ENCODE data around the gene DDR2.
A peak's percentile ranks its signal among the peaks of the same experiment; 100 is the strongest.
"Not testable (repeated sequence)": the region's sequence is repeated elsewhere in the genome, so short reads cannot be mapped to it uniquely, and the experiment has no call there.

The DDR2 gene

DNA sequence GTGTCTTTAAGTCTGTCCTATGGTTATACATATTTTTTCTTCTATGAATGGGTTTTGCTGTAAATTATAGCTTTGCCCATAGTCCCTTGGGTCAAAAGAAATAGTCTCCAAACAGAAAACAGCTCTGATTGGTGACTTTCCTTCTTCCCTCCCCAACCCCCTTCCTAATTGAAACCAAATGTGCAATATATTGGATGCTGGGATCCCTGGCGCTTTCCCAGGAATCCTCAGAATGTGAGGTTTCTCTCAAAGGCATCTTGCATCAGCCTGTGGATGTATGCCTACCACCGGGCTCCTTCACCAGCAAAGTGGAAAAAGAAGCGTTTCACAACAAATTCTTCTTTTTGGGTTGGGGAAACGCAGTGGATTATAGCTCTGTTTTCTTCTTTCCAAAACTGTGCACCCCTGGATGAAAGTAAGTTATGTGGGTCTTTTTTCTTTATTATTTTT, at the start of gene DDR2:
Gene DDR2 (plus strand): TSS at position 248 of the 450 bp plus-strand sequence. CDS start 86,600 bp downstream, outside the sequence.
- no peak for DNase-seq

DNA sequence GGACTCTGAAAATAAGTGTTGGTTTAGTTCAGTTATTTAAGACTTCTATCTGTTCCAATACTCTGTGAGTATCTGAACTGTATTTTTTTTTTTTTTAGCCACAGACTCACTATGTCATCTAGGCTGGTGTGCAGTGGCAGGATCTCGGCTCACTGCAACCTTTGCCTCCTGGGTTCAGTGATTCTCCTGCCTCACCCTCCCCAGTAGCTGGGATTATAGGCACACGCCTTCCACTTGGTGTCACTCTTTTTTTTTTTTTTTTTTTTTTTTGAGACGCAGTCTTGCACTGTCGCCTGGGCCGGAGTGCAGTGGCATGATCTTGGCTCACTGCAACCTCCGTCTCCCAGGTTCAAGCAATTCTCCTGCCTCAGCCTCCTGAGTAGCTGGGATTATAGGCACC, 49.4 kb upstream of the DDR2 start:
- not testable (repeated sequence) for DNase-seq

DNA sequence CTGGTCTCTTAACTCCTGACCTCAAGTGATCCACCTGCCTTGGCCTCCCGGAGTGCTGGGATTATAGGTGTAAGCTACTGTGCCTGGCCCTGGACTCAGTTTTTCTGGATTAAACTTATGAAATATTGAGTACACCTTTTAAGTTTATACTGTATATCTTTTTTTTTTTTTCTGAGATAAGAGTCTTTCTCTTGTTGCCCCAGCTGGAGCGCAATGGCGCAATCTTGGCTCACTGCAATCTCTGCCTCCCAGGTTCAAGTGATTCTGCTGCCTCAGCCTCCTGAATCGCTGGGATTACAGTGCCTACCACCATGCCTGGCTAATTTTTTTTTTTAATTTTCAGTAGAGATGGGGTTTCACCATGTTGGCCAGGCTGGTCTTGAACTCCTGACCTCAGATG, 47.2 kb upstream of the DDR2 start:
- not testable (repeated sequence) for DNase-seq

DNA sequence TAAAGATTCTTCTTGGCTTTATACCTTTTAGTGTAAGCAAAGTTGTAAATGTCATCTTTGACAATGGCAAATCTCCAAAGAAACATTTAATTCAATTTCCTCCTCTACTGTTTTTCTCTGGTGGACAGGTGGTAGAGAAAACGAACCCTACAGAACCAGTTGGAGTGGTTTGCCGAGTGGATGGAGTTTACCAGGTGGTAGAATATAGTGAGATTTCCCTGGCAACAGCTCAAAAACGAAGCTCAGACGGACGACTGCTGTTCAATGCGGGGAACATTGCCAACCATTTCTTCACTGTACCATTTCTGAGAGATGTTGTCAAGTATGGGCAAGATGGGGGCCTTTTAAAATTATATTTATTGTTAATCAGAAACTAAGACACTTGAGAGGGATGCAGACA, 44.9 kb upstream of the DDR2 start:
- DNase-seq = peak; percentile 48

DNA sequence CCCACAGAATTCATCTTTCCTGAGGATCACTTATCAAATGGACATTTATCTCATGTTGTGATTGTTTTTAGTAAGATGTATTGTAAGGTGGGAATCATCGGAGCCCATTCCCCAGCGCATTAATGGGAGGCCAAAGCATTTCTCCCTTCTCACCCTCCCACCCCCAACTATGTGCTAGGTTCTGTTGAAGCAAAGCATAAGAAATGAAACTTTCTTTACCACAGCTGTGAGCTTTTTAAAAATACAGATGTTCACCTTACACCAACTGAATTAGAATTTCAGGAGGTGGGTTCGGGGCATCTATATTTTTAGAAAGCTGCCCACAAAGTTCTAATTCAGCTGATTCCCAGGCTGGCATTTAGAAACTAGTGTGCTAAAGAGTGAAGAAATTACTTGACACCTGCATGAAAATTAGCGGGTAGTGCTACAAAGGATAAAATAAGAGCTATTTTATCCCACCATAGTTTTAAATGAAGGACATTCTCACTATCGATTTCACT, 44.5 kb upstream of the DDR2 start:
- no peak for DNase-seq

DNA sequence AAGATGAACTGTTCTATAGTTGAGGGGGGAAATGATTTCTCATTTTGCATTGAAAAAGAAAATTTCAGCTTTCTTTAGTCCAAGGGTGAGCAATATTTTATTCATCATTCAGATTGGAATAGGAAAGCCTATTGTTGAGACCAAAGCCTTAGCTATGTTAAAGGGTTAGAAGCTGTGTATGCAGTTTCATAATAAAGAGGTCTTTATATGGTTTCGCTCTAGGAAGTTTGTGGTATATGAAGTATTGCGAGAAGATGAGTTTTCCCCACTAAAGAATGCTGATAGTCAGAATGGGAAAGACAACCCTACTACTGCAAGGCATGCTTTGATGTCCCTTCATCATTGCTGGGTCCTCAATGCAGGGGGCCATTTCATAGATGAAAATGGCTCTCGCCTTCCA, 42.2 kb upstream of the DDR2 start:
- no peak for DNase-seq

DNA sequence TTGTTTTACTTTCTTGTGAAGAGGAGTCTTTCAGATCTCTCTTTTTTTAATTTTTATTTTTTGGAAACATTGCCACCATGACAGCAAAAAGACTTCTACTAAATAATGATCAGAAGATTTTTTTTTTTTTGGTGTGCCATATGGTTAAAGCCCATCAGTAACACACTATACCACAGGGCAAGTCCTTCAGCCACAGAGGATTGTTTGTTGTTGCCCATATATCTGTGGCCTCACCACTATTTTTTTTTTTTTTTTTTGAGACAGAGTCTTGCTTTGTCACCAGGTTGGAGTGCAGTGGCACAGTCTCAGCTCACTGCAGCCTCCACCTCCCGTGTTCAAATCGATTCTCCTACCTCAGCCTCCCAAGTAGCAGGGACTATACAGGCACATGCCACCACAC, 41.6 kb upstream of the DDR2 start:
- DNase-seq = no peak

DNA sequence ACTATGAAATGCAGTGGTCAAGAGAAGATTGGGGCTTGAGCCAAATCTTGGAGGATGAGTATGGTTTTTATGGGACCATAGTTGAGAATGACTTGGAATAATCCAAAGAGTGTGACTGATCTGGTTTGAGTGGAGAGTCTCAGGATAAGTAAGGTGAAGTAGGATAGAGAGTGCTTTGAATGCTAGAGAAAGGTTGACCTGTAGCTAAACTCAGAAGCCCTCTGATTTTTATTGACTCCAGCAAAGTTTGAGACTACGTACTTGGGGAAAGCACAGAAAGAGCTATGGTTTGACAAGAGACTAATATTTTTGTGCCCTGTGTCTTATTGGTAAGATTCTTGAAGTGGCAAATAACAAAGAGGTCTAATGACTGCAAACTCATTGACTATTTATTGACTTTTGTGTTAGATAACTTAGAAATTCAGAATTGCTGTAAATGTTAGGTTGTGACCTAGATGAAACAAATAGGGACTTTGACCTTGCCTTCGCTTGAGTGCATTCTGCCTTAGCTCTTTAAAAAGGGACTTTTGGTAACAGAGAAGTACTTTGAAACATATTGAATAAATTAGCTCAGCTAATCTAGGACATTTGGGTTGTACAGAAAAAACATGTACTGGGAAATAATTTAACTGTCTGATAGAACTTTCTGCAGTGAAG, 35.6 kb upstream of the DDR2 start:
- no peak for DNase-seq

DNA sequence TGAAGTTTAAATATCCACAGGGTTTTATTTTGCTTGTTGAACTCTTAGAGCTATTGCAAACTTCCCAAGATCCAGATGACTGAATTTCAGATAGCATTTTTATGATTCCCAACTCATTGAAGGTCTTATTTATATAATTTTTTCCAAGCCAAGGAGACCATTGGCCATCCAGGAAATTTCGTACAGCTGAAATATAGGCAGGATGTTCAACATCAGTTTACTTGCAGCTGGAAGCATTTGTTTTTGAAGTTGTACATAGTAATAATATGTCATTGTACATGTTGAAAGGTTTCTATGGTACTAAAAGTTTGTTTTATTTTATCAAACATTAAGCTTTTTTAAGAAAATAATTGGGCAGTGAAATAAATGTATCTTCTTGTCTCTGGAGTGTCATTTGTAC, 32.8 kb upstream of the DDR2 start:
- no peak for DNase-seq

DNA sequence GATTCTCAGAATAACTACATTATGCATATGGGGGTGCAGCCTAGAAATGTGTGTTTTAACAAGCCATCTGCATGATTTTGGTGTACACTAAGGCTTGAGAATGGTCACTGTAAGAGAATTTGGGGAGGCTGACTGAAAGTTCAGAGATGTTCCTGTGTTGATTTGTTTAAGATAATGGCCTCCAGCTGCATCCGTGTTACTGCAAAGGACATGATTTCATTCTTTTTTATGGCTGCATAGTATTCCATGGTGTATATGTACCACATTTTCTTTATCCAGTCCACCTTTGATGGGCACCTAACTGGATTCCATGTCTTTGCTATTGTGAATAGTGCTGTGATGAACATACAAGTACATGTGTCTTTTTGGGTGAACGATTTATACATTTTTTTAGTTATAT, 29.1 kb upstream of the DDR2 start:
- not testable (repeated sequence) for DNase-seq

DNA sequence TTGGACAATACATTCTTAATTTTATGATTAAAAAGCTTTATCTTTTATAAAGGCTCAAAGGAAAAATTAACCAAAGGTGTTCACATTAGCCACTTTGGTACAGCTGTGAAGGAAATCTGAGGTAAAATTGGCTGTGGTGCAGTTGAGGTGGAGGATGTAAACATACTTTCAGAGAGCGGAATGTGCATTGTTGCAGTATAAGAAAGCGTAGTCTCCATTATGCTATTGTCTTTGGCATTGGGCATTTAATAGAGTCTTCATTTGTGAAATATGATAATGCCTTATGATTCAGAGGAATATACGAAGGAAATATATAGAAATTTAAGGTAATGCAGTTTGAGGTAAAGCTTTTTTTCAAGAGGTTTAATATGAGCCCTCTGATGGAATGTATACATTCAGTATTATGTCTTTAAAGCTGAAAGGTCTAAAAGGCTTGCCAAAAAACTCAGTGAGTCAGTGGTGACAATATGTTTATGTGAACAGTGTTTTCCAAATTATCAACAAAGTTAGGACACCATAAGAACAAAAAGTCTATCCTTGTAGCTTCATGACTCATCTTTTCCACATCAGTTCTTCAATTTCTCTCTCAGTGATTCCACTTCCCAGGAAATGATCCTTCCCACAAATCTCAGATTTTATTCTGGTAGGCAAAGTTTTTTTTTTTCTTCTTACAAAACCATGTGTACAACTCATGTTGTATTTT, 26.9 kb upstream of the DDR2 start:
- DNase-seq = no peak

DNA sequence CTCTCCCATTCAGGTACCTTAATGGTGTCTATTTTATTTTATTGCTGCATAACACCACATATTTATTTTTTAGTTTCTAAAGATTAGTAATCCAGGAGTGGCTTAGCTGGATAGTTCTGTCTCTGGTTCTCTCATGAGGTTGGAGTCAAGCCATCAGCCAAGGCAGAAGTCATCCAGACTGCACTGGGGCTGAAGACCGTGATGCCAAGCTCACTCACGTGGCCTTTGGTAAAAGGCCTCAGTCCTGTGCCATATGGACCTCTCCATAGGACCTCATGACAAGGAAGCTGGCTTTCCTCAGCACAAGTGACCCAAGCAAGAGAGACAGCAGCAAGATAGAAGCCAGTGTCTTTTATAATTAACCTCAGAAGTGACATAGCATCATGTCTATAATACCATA, 23.0 kb upstream of the DDR2 start:
- no peak for DNase-seq

DNA sequence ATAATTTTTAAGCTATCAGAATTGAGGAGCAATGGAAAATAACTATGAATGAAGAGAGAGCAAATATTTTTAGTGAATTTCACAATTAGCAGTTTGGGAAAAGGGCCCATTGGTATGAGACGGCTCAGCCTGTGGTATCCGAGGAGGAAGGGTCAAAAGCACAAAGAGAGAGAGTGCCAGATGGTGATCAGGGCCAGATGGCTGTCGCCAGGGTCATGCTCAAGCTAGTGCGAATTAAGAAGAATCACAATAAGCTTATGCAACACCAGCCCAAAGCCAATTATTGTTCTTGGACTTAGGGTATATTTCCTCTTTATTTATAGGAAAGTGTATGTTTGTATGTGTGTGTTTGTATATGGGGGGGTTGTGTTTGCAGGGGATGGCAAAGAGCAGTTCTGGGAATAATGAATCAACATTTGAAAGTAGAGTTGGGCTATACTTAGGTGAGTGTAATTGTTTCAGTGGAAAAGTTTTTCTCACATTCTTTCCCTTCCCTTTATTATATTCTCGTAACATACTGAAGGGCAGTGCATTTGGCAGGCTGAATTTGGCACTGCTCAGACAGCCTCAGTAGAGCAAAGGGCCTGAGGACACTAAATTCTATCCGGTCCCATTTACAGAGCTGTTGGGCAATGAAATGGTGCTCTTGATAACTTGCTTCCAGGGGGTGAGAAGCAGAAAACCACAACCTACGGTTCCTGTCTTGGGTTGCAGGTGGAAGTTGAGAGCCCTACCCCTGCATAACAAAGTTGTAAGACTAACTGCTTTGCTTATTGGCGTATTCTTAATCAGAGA, 19.5 kb upstream of the DDR2 start:
- DNase-seq = no peak

DNA sequence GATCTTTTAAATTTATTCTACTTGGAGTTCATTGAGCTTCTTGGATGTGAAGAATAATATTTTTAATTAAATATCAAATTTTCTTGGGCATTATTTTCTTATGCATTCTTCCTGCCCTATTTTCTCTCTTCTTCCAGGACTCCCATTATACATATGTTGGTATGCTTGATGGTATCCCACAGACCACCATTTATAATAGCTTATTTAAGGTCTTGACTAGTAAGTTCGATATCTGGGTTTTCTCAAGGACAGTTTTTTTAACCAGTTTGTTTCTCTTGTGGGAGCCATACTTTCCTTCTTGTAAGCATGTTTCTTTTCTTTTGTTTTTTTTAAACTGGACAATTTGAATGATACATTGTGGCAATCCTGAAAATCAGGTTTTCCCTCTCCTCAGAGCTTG, 15.4 kb upstream of the DDR2 start:
- no peak for DNase-seq

DNA sequence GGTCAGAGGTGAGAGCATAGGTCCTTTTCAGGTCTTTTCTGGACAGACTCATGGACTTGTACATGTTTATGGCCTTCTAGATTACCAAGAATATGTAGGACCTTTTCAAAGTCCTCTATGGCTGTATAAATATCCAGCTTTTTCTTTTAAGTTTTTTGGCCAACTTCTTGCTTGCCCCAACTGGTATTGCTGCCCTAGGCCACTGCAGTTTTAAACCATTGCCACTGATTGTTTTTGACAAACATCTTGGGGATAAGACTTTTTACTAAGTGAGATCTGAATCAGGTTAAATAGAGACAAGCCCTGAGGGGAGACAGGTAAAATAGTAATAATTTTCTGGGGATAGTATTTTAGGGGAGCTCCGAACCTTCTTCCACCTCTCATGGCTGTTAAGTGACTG, 14.8 kb upstream of the DDR2 start:
- no peak for DNase-seq

DNA sequence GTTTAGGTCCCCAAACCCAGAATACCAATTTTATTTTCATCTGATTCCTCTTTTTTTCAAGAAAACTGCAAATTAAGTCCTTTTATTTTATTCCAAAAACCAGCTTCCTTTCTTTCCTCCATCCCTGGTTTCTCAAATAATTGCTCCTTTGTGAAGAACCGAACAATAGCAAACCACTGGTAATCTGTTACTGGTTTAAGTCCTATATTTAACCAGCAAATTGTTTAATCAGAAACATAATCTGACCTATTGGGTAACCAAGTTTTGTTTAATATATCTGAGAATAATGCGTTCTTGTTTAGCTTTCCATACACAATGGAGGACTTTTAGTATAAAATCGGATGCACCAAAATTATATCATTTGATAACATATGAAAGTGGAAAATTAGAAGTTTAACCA, 13.2 kb upstream of the DDR2 start:
- no peak for DNase-seq

DNA sequence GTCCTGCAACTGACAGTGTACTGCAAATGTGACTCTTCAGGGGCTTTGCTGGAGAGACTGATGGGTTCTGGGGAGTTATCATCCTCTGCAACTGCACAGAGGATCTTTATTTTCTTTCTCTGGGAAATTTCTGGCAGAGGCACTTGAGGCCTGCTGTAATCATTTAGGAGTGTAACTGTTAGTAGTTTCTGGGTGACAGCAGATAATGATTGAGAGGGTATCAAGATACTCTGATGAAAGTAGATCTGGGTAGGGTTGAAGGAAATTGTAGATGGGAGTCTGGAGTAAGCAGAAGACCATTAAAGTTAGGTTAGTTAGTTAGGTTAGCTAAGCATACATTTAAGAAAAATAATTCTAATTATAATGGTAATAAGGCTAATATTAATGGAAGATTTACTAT, 11.0 kb upstream of the DDR2 start:
- DNase-seq = no peak

DNA sequence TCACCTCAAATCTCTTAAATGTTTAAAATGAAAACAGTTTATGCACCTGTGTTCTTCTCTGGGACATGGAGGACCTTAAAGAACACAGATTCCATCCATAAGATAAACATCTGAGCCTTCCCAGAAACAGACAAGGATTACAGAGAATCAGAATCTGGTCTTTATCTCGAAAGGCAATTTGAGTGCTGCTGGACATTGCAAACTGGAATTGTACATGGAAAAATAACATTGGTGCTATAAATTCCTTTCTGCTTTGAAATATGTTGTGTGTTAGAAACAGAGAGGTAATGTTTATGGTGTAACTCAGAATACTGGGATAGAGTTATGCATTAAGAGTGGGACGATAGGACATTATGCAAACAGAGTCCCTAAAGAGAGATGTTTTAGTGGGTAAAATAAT, 6.6 kb upstream of the DDR2 start:
- DNase-seq = no peak

DNA sequence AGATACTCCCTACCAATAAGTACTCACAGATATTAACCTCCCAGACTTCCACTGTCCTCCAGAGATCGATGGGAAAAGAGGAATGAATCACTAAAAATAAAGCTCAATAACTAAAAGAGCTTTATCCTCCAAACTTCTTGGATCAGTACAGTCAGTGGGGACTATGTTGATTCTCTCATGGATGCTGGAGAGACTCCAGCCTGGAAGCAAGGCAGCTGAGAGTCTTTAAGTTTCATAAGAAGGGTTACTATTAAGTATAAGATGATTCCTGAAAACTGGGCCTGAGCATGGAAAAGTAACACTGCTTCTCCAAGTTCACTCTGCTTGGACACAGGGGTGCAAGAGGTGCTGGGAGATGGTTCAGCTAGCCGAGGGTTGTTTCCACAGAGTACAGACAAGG, 6.2 kb upstream of the DDR2 start:
- DNase-seq = no peak

DNA sequence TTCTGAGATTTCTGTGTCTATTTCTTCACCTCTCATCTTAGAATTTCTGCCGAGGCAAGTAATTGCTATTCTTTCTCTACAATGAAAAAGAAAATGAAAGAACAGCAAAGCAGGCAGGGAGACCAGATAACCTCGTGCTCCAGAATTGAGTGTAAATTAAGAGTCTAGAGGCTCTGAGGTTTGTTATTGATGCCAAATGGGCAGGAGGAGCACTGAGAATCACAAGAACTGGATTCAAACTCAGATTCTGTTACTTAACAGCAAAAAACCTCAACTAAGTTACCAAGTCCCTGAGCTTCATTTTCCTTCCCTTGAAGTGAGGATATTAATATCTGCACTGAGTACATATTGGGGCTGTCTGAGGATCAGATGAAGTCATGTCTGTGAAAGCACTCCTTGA, 5.5 kb upstream of the DDR2 start:
- DNase-seq = no peak

DNA sequence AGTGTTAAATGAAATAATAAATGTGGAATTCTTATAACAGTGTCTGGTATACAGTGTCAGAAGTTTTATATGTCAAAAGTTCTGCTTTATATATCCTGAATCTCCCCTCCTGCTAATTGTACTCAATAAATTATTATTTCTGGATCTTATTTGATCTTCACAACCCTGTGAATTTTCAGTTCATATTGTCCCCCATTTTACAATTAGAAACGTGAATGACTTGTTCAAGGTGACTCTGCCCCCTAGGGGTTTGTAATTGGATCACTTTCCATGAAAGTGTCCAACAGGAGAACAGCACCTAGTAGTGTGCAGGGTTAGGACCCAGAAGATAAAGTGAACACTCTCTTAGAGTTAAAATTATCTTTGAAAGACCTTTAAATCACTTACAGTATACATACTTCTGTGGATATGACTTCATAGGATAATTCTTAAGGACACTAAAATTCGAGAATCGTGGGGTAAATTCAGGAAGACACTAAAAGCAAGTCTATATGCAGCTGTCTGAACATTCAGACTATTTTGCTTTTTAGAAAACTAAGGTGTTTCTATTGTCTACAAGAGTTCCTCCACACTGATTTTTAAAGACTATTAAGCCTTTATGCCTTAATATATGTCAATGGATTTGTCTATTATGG, 4.5 kb upstream of the DDR2 start:
- DNase-seq = peak; percentile 34

DNA sequence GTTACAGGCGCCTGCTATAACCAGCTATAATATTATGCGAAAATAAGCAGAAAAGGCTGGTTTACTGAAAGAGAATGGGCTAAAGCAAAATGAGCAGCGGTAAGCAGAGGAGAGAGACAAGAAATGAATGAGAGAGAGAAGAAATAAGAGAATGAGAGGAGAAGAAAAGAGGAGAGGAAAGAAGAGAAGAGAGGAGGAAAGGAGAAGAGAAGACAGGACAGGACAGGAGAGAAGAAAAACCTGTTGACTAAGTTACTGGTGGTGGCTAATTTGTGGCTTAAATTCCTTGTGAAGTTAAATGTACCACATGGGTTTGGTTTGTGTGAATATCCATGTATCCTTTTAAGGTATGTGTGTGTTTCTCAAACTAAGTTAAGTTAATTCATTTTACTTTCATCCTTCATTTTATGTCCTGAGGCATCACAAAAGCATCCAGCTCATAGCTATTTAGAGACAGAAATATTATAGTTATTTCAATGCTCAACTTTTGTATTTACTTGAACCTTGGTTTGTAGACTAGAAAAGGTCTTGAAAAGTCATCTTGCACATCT, 3.1 kb upstream of the DDR2 start:
- DNase-seq = no peak

DNA sequence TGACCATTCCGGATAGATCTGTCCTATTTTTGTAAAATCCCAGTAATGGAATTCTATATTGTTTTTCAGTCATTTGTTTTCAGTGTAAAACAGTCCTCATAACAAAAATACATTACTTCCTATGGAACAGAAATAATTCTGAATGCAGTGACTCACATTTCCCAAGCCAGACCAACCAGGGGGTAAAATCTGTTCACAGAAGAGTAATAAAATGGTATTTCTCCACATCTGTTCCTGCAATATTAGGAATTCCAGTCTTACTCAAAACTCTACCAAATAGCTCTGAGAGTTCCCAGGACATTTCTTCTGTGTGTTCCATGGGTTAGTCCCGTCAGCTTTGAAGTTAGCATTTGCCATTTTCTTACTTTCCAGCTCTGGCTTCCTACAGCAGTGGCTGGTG, 2.6 kb upstream of the DDR2 start:
- no peak for DNase-seq
